ENCODE measurements around the gene LIMD2. TPM values are rescaled to one million over a fixed set of nuclear protein-coding genes. Genes with fewer than 3 reads are reported as not detected.

The LIMD2 gene
- total RNA-seq, 2 donors from 2014 or later = 451 to 473 TPM

GRCh38 chr17:63685041-63685440 is 14.9 kb downstream of the LIMD2 start:
- DNase-seq (no peak), ATAC-seq (no peak)
- Mint-ChIP-seq H3K27ac (peak overlapping the region; percentile 67), H3K4me1 (peaks cover 7% of the 10 kb centered on the region), H3K4me3 (no peak overlapping the region), H3K36me3 (ENCODE audit: low read depth) (no peaks in the 10 kb centered on the region), H3K27me3 (no peaks in the 10 kb centered on the region)
- no peaks in the 10 kb centered on the region for H3K9me3 ChIP-seq (ENCODE audit: control insufficient read depth, low read length, poor library complexity, severe bottlenecking)

DNA sequence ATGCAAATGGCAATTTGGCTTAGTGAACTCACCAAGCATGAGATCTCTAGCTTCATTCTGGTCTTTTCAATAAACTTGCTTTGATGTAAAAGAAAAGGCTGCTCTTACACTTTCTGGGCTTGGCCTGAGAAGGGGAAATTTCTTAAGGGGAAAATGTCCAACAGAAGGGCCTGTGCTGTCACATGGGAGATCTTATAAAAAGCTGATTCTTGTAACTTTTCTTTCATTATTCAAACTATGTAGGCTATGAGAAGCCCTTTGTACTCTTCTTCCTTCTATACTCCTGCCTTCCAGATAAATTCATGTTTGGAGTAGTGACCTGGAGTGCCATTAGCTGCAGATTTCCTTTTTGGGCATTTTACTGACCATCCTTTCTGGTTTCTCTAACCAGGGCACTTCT is 16.9 kb downstream of the LIMD2 start:
- Mint-ChIP-seq H3K4me3 (no peak overlapping the region), H3K36me3 (ENCODE audit: low read depth) (no peaks in the 10 kb centered on the region), H3K27ac (peak overlapping the region; percentile 71), H3K27me3 (no peaks in the 10 kb centered on the region), H3K4me1 (peaks cover 9% of the 10 kb centered on the region)
- no peak for ATAC-seq
- no peaks in the 10 kb centered on the region for H3K9me3 ChIP-seq (ENCODE audit: control insufficient read depth, low read length, poor library complexity, severe bottlenecking)
- no peak for DNase-seq

- DNase-seq (no peak), ATAC-seq (no peak)
- H3K4me3 Mint-ChIP-seq = no peak overlapping the region
- peak overlapping the region; percentile 71 for H3K27ac Mint-ChIP-seq
- no peaks in the 10 kb centered on the region for H3K36me3 Mint-ChIP-seq (ENCODE audit: low read depth)
- no peaks in the 10 kb centered on the region for H3K27me3 Mint-ChIP-seq
- no peaks in the 10 kb centered on the region for H3K9me3 ChIP-seq (ENCODE audit: control insufficient read depth, low read length, poor library complexity, severe bottlenecking)
- H3K4me1 Mint-ChIP-seq = peaks cover 11% of the 10 kb centered on the region
Measured at GRCh38 chr17:63682441-63682840, 17.5 kb downstream of the LIMD2 start.

GRCh38 chr17:63681530-63681929 is 18.4 kb downstream of the LIMD2 start:
- Mint-ChIP-seq H3K4me1 (peaks cover 11% of the 10 kb centered on the region), H3K27me3 (no peaks in the 10 kb centered on the region), H3K36me3 (ENCODE audit: low read depth) (no peaks in the 10 kb centered on the region), H3K27ac (no peak overlapping the region), H3K4me3 (no peak overlapping the region)
- H3K9me3 ChIP-seq (ENCODE audit: control insufficient read depth, low read length, poor library complexity, severe bottlenecking) = no peaks in the 10 kb centered on the region
- ATAC-seq (no peak), DNase-seq (no peak)

DNA sequence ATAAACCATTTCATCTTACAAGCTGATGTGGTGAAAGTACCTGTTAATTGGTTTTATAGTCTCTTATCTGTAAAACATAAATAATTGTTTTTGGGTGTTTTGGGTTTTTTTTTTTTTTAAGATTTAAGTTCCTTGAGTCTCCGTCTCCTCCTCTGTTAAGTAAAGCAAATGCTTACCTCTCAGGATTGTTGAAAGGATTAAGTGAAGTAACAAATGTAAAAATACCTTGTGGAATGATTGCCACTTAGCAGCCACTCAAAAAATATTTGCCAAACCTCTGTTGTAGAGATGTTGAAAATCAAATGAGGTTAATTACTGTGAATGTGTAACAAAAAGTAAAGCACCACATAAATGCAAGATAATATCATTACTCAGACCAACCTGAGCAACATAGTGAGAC is 19.2 kb downstream of the LIMD2 start:
- H3K27ac Mint-ChIP-seq = peak overlapping the region; percentile 76

GRCh38 chr17:63679214-63679613 is 20.7 kb downstream of the LIMD2 start:
- Mint-ChIP-seq H3K4me1 (peaks cover 13% of the 10 kb centered on the region), H3K27ac (peak overlapping the region; percentile 76), H3K27me3 (no peaks in the 10 kb centered on the region), H3K36me3 (ENCODE audit: low read depth) (no peaks in the 10 kb centered on the region), H3K4me3 (no peak overlapping the region)
- H3K9me3 ChIP-seq (ENCODE audit: control insufficient read depth, low read length, poor library complexity, severe bottlenecking) = no peaks in the 10 kb centered on the region
- no peak for DNase-seq
- no peak for ATAC-seq

More for the DNA sequence above, 19.2 kb downstream of the LIMD2 start:
- H3K4me3 Mint-ChIP-seq = no peak overlapping the region
- no peaks in the 10 kb centered on the region for H3K27me3 Mint-ChIP-seq
- H3K36me3 Mint-ChIP-seq (ENCODE audit: low read depth) = no peaks in the 10 kb centered on the region
- DNase-seq (no peak), ATAC-seq (no peak)
- H3K9me3 ChIP-seq (ENCODE audit: control insufficient read depth, low read length, poor library complexity, severe bottlenecking) = no peaks in the 10 kb centered on the region
- H3K4me1 Mint-ChIP-seq = peaks cover 9% of the 10 kb centered on the region

DNA sequence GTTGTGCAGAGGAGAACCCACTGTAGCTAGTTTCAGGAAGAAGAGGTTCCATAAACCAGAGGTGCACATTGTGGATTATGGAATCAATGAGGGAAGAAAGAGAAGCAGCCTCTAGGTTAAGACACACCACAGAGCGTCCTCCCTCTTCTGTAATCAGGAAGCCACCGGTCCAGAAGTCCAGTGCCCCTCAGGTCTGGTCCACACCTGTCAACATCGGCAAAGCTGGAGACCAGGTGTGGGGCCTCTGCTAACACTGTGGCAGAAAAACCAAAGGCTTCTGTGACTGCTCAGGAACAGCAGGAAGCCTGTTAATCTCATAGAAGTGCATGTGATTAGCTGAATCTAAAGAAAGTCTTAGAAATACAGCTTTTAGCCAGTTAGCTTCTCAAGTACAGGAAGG is 23.3 kb downstream of the LIMD2 start:
- ATAC-seq (no peak), DNase-seq (no peak)
- Mint-ChIP-seq H3K4me3 (no peak overlapping the region), H3K27me3 (no peaks in the 10 kb centered on the region), H3K36me3 (ENCODE audit: low read depth) (peaks cover 2% of the 10 kb centered on the region), H3K27ac (peak overlapping the region; percentile 63), H3K4me1 (peaks cover 14% of the 10 kb centered on the region)
- no peaks in the 10 kb centered on the region for H3K9me3 ChIP-seq (ENCODE audit: control insufficient read depth, low read length, poor library complexity, severe bottlenecking)

DNA sequence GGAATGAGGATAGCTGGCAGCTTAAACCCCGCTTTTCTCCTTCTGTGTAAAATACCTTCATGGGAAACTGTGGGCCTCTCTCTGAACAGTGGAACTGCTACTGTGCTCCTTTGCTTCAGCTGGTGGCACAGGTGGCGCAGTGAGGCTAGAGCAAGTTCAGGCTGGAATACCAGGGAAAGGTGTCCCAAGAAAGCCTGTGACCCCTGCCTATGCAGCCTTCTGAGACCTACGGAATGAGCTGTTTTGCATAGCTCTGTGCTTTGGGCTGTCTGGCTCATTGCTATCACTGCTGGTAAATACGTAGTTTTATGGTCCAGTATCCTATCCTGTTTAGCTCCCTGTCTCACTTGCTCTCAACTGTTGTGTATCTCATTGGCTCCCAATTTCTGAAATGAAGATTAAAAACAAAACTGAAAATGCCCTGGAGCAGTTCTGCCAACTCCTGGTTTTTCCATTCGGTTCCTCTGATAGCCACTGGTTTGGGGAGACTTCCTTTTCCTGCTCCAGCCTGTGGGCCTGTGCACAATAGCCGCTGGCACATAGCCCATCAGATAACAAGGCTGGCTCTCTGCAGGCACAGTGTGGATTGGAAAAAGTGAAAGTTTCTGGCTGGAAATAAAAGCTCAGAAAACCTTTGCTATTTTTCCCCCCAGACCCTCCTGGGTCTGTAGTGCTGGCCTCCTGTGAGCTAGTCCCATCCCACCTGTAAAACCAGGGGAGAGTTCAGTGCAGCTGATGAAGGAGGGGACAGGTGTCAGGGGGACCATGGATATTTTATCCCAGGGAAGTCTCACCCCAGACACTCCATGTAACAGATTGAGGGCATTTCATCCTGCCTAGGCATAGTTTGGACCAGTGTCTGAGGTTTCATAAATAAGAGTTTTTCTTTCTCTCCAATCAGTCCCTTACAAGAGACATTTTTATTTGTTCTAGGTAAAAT is 24.0 kb downstream of the LIMD2 start:
- Mint-ChIP-seq H3K4me3 (no peak overlapping the region), H3K27me3 (no peaks in the 10 kb centered on the region), H3K4me1 (peaks cover 16% of the 10 kb centered on the region), H3K36me3 (ENCODE audit: low read depth) (peaks cover 3% of the 10 kb centered on the region), H3K27ac (peak overlapping the region; percentile 63)
- no peaks in the 10 kb centered on the region for H3K9me3 ChIP-seq (ENCODE audit: control insufficient read depth, low read length, poor library complexity, severe bottlenecking)
- DNase-seq (no peak), ATAC-seq (no peak)

- H3K27ac Mint-ChIP-seq = peak overlapping the region; percentile 63
- peaks cover 8% of the 10 kb centered on the region for H3K36me3 Mint-ChIP-seq (ENCODE audit: low read depth)
- H3K4me3 Mint-ChIP-seq = no peak overlapping the region
- ATAC-seq = no peak
- DNase-seq = no peak
- no peaks in the 10 kb centered on the region for H3K9me3 ChIP-seq (ENCODE audit: control insufficient read depth, low read length, poor library complexity, severe bottlenecking)
- no peaks in the 10 kb centered on the region for H3K27me3 Mint-ChIP-seq
- H3K4me1 Mint-ChIP-seq = peaks cover 20% of the 10 kb centered on the region
Measured at GRCh38 chr17:63675231-63675606, 24.7 kb downstream of the LIMD2 start.

- Mint-ChIP-seq H3K36me3 (ENCODE audit: low read depth) (peaks cover 11% of the 10 kb centered on the region), H3K27me3 (no peaks in the 10 kb centered on the region), H3K4me1 (peaks cover 26% of the 10 kb centered on the region), H3K4me3 (no peak overlapping the region), H3K27ac (no peak overlapping the region)
- no peak for ATAC-seq
- no peak for DNase-seq
- H3K9me3 ChIP-seq (ENCODE audit: control insufficient read depth, low read length, poor library complexity, severe bottlenecking) = no peaks in the 10 kb centered on the region
Measured at GRCh38 chr17:63672856-63673255, 27.1 kb downstream of the LIMD2 start.

- Mint-ChIP-seq H3K27me3 (no peaks in the 10 kb centered on the region), H3K4me3 (no peak overlapping the region), H3K4me1 (peaks cover 16% of the 10 kb centered on the region), H3K27ac (peak overlapping the region; percentile 6), H3K36me3 (ENCODE audit: low read depth) (peaks cover 11% of the 10 kb centered on the region)
- no peaks in the 10 kb centered on the region for H3K9me3 ChIP-seq (ENCODE audit: control insufficient read depth, low read length, poor library complexity, severe bottlenecking)
- DNase-seq (no peak), ATAC-seq (no peak)
Measured at GRCh38 chr17:63665527-63666214, 34.3 kb downstream of the LIMD2 start.

DNA sequence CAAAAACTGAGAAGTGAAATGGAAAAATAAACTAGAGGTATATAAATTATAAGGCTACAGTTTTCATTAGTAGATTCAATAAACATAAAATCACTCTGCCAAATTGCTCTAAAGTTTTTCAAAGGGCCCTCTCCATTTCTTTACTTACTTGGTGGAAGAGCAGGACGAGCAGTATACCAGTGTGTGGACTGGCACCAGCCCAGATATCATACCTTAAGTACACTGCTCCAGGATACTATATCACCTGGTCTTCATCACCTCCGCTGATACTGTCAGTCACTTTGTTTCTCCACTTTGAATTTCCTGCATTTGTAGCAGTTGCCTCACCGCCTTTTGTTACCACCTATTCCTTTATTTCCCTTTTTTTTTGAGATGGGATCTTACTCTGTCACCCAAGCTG is 40.1 kb downstream of the LIMD2 start:
- Mint-ChIP-seq H3K4me1 (peaks cover 9% of the 10 kb centered on the region), H3K4me3 (no peak overlapping the region), H3K27me3 (no peaks in the 10 kb centered on the region), H3K27ac (no peak overlapping the region), H3K36me3 (ENCODE audit: low read depth) (peaks cover 9% of the 10 kb centered on the region)
- DNase-seq (no peak), ATAC-seq (no peak)
- H3K9me3 ChIP-seq (ENCODE audit: control insufficient read depth, low read length, poor library complexity, severe bottlenecking) = no peaks in the 10 kb centered on the region

DNA sequence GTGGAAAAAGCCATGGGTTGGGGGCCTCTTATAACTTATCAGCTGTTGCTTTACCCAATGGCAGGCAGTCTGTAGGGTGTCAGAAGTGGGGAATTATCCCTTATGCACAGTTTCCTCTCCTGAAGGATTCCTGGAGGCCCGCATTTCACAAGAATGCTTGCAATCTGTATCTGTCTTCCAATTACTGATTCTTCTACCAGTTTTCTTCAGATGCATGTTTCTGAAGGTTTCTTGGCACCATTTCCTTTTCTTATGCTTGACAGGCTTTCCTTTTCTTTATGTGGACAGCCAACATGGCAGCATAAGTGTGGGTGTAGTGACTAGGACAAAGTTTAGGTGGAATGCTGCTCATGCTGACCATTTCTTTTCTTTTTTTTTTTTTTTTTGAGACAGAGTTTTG is 41.6 kb downstream of the LIMD2 start:
- no peak for ATAC-seq

More for the DNA sequence above, 41.6 kb downstream of the LIMD2 start:
- H3K27ac Mint-ChIP-seq = no peak overlapping the region
- DNase-seq = no peak
- H3K36me3 Mint-ChIP-seq (ENCODE audit: low read depth) = peaks cover 8% of the 10 kb centered on the region
- peaks cover 6% of the 10 kb centered on the region for H3K4me1 Mint-ChIP-seq
- H3K9me3 ChIP-seq (ENCODE audit: control insufficient read depth, low read length, poor library complexity, severe bottlenecking) = no peaks in the 10 kb centered on the region
- no peak overlapping the region for H3K4me3 Mint-ChIP-seq
- no peaks in the 10 kb centered on the region for H3K27me3 Mint-ChIP-seq
